Brain microvascular endothelial cell (primary cell): Measurements from ENCODE around the gene RAB40C.

Experiments
- DNase-seq: peaks from one replicate; pipeline ENCODE4 v3.0.0-alpha.2; 2020
- H3K27ac ChIP-seq: fragments of 250-450 bp; sonication (Bioruptor Pico); 2 replicates; pipeline ENCODE4 v1.5.1; 2020; ENCODE audit warnings: mild to moderate bottlenecking, moderate library complexity
- H3K27me3 ChIP-seq: fragments of 250-450 bp; sonication (Bioruptor Pico); replicated peaks from 2 replicates; pipeline ENCODE4 v1.5.1; 2020; ENCODE audit warnings: mild to moderate bottlenecking
- H3K36me3 ChIP-seq: fragments of 250-450 bp; sonication (Bioruptor Pico); replicated peaks from 2 replicates; pipeline ENCODE4 v1.5.1; 2020; ENCODE audit warnings: mild to moderate bottlenecking
- H3K4me3 ChIP-seq: 2 replicates; pipeline ENCODE4 v1.5.1; 2011; ENCODE audit warnings: low read depth, mild to moderate bottlenecking, control low read depth, low read length, moderate library complexity
- CTCF ChIP-seq: IDR thresholded peaks from 2 replicates; pipeline ENCODE4 v1.5.1; 2011; ENCODE audit warnings: low read depth, mild to moderate bottlenecking, moderate library complexity, low read length, control low read depth, inconsistent platforms; ENCODE audit errors: missing control alignments
- in situ Hi-C: cut with HindIII; loops from 2 replicates; pipeline ENCODE4 v1.10.0; 2017; ENCODE audit warnings: low sequenced_read_pairs, low pct_ligation_motif_present

The RAB40C gene

DNA sequence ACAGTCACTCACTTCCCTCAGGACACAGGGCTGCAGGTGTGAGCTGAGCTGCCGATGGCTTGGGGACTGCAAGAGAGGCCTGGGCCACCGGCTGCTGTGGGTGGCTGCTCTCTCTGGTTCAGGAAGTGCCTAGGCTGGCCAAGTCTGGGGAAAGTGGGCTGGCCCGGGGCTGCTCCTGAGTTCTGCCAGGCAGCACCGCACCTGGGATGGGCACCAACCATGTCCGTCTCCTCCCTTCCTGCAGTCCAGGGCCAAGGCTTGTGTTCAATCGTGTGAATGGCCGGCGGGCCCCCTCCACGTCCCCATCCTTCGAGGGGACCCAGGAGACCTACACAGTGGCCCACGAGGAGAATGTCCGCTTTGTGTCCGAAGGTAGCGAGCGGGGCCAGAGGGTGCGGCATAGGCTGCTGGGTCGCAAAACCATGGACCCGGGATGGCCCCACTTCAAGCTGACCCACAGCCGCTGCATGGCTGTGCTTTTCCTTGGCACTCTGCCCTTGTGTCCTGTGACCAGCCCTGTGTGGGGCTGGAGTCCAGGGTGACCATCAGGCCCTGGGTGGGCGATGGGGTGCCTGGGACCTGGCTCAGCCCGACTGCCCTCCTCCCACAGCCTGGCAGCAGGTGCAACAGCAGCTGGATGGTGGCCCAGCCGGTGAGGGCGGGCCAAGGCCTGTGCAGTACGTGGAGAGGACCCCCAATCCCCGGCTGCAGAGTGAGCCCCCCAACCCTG, 57.5 kb downstream of the RAB40C start:
- no peak overlapping the region for H3K4me3 ChIP-seq
- H3K27ac ChIP-seq = no peak overlapping the region

GRCh38 chr16:648071-648780, 58.4 kb downstream of the RAB40C start:
- Histone ChIP-seq H3K4me3 (peak overlapping the region; percentile 60), H3K27ac (peak overlapping the region; percentile 50), H3K36me3 (no peaks in the 10 kb centered on the region), H3K27me3 (no peaks in the 10 kb centered on the region)
- TF ChIP-seq CTCF = peak; percentile 58
- in situ Hi-C loops = no loop called here
- DNase-seq = no peak

More for the DNA sequence above, 57.5 kb downstream of the RAB40C start:
- no peak for DNase-seq
- in situ Hi-C loops = no loop called here
- no peak for TF ChIP-seq CTCF
- Histone ChIP-seq H3K36me3 (no peaks in the 10 kb centered on the region), H3K27me3 (no peaks in the 10 kb centered on the region)

DNA sequence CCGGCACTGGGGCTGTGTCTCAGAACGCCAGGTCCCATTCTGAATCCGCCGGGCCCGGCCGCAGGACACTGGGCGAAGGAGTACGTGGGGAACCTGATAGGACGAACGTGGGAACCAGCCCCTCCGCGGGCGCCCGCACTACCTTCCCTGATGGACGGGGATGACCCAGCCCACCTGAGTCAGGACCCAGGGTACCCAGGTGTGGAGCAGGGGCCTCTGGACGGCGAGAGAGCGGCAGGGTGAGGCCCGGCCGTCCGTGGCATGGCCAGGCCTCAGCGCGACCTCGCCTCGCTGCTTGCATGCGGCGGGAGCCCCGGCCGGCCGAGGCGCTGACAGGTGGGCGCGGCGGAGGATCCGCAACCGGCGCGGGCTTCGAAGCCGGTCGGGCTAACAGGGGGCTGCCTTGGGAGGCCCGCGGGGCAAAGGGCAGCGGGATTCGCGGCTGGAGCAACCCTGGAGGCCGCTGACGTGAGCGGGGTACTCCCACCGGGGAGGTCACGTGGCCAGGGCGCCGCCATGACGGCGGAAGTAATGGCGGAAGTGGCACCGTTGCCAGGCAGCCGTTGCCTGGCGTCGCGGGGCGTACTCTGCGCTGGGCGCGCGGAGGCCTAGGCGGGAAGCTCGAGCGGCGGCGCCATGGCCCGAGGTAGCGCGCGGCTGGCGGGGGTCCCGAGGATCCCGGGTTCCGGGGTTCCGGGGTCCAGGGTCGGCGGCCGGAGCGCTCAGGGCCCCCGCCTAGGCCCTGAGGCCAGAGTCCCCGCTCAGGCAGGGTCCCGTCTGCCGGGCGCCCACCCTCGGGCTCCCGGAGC, 59.1 kb downstream of the RAB40C start, which contains the start of gene WDR90:
Gene WDR90 (plus strand): TSS at position 585 of the 809 bp plus-strand sequence. CDS start 52 bp downstream, at position 637.
- Histone ChIP-seq H3K27me3 (no peaks in the 10 kb centered on the region), H3K4me3 (peak within 1 kb of the TSS; percentile 60), H3K36me3 (no peaks in the 10 kb centered on the region), H3K27ac (peak within 1 kb of the TSS; percentile 50)
- in situ Hi-C loops = no loop called here
- DNase-seq = peak; percentile 69
- no peak for TF ChIP-seq CTCF

DNA sequence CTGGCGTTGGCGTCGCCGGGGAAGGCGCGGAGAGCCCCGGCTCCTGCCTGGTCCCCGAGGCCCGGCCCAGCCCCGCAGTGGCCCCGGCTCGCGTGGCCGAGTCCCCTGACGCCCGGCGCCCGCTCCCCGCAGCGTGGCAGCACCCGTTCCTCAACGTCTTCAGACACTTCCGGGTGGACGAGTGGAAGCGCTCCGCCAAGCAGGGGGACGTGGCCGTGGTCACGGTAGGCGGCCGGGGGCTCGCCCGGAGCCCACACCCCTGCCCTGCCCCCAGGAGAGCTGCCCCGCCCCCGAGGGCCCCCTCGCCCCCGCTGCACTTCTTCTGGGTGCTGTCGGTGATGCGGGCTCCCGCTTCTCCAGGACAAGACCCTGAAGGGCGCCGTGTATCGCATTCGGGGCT, 59.8 kb downstream of the RAB40C start:
- peak overlapping the region; percentile 50 for H3K27ac ChIP-seq
- in situ Hi-C loops = no loop called here
- no peaks in the 10 kb centered on the region for H3K27me3 ChIP-seq
- H3K4me3 ChIP-seq = peak overlapping the region; percentile 60
- H3K36me3 ChIP-seq = no peaks in the 10 kb centered on the region
- TF ChIP-seq CTCF = no peak
- no peak for DNase-seq

DNA sequence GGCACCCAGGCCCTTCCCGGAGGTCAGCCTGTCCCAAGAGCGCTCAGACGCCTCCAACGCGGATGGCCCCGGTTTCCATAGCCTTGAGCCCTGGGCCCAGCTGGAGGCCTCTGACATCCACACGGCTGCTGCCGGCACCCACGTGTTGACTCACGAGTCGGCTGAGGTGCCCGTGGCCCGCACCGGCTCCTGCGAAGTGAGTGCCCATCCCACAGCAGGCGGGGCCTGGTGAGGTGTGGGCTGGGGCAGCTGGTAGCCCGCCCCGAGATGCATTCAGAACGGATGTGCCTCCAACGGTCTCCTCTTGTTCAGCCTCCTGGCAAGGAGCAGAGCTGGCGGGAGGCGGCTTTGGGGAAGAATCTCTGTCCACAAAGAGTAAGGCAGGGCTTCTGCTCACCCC, 62.0 kb downstream of the RAB40C start:
- no peak for DNase-seq
- in situ Hi-C loops = no loop called here
- no peak overlapping the region for H3K27ac ChIP-seq
- no peak overlapping the region for H3K4me3 ChIP-seq
- peaks cover 1% of the 10 kb centered on the region for H3K36me3 ChIP-seq
- H3K27me3 ChIP-seq = no peaks in the 10 kb centered on the region
- TF ChIP-seq CTCF = no peak
